Measurements from ENCODE around the gene FYN.

The FYN gene

DNA sequence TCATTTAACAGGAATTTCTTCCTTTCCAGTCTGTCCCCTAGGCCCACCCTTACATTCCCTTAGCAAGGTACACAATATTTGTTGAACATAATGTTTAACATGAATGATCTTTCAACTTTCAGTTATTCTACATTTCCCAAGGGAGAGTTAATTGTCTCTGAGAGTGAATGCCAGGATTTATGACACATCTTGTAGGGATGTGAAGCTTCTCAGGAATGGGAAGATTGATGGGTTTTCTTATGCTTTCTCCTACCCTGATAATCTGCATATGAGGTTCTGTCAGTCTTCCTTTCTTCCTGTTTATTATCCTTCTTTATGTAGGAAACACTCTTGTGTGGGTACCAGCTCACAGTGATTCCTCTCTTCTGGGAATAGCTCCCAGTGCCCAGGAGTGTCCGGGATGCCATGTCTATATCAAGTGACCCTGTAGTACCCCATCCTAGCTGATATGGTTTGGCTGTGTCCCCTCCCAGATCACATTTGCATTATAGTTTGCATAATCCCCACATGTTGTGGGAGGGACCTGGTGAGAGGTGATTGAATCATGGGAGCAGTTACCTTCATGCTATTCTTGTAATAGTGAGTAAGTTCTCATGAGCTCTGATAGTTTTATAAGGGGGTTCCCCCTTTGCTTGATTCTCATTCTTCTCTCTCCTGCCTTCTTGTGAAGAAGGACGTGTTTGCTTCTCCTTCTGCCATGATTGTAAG is 7.1 kb upstream of the FYN start:
- no peak for DNase-seq (ENCODE audit: low spot score)

DNA sequence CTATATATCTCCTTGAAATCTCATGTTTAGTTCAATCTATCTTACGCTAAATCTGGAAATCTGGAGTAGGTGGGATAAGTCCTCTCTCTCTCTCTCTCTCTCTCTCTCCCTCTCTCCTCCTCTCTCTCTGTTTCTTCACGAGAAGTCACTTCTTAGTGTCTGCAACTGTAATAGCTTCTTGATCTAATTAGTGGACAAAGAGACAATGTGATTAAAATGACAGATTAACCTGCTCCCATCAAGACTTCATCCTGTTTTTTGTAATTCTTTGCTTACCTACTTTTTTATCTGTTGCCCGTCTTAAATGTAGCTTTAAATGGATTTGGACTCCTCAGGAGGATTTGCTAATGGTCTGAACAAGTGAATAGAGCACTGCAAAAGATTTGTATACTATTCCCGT is 2.5 kb upstream of the FYN start:
- no peak for DNase-seq (ENCODE audit: low spot score)

DNA sequence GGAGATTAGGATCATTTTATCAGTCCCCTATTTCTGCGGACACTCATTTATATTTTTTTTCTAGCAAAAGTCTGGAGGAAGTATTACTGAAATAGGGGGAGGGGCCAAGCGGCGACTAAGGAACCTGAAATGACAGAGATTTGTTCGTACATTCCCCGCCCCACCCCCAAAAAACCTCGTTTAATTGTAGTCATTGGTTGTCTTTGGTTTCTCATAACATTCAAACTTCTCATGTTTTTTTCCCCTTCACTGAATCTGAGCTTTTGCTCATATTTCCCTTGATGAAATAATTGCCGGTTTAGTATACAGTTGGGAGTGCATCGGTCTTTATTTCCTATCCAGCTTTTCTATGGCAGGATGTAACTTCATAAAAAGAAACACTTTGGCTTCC is 768 bp upstream of the FYN start:
- no peak for DNase-seq (ENCODE audit: low spot score)

DNA sequence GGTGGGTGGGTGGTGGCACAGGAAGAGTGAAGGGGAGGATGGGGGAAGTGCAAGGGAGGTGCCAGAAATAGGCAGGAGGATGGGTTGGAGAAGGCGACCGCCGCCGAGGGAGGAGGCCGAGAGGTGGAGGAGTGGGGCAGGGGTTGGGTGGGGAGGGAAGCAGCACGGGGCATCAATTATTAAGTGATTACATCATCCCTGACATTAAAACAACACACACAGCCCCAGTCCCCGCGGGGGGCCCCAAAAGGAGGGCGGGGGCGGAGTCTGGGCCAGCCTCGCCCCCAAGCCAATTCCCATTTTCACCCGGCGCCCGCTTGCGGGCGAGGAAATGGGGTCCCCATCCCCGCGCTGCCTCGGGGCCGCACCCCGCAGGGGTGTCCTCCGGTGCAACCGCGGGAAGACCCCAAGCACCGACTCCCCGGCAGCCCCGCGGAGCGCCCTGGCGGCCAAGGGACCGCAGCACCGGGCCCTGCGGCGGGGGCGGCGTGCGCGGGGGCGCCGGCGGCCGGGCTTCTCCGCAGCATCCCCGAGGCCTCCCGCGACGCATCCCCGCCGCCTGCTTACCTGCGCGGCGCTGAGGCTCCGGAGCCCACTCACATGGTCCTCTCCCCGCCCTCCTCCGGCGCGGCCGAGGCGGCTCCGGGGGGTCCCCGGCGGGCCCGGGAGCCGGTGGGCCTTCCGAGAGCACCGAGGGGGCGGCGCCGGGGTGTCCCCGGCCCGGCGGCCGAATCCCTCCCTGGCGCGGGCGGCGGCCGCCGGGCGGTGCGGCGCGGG is 663 bp downstream of the FYN start:
- DNase-seq (ENCODE audit: low spot score) = peak; percentile 78

DNA sequence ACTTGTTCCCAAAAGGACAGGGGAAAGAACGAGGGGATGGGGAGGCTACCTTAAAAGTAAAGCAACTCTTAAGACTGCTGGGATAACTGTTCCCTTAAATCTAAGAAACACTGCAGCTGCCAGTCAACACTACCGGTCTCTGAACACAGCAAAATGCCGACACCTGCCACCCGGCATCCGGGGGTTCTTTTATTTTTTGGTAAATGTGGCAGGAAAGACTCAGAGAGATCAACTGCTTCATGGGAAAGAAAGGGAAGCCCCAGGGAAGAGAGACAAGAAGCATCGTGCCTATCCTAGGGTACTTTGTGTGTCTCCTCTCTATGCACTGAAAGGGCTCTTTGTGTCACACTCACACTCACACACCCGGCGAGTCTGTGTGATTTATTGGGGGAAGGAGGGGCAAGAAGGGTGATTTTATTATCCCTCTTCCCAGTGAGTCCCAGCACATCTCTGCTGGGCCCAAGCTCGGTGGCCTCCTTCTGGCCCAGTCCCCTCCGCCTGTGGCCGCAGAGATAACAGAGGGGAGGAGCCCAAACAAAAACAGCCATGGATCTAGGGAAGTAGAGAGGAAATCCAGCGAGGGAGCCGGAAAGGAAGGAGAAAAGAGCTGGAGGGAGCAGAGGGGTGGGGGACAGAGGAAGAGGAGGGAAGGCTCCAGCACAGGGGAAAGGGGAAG is 1.4 kb downstream of the FYN start:
- DNase-seq (ENCODE audit: low spot score) = no peak

DNA sequence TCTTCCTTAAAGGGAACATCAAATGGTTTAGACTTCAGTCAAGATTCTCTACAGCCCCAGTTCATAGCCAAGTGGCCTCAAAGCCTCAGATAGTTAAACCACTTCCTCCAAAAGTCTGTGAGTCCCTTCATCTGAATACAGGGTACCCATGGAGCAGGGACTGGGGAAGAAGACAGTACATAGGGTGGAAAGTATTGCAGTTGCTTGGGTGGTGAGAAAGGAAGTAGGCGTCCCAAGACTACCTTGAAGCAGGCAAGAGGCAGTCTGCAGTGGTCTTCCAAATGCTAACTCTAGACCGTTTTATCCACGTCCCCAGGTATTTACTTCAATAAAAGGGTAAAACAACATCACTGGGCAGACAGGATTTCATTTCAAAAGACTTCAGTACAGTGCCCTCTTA is 2.0 kb downstream of the FYN start:
- no peak for DNase-seq (ENCODE audit: low spot score)

DNA sequence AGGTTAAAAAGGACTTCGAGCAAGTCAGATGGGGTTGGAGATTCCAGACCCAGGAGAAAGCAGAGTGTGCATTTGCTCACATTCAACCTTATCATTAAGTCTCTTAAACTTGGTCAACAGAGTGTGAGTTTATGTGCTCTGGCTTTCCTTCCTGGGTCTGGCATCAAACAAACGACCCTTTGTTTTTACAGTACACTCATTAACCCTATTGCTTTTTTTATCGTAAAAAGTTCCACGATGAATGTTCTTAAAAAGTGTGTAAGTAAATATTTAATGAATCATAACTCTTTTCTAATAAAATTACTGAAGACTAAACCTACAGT is 2.5 kb downstream of the FYN start:
- no peak for DNase-seq (ENCODE audit: low spot score)

DNA sequence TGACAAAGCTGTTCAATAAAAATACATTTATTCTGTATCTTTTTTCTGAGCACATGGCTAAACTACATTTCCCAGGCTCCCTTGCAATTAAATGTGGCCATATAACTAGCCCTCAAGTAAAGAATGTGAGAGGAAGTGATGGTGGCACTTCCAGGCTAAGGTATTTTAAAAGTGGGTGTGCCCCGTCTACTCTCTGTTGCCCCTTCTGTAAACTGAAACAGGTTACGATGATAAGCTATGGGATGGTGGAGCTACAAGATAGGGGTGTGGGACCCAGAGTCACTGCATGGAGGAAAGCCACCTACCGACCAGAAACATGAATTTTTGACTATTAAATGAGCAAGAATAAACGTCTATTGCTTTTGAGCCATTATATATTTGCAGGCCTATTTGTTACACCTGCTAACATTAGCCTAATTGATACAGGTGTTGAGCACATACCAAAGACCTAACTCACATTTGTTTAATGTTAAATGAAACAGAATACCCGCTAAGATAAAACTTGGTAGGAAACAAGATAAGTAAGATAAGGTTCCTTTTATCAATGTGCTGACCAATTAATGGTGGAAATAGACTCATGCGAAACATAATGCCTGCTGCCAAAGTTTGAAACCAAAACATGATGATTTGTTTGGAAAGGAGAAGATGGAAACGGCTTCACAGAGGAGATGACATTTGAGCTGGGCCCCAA is 3.1 kb downstream of the FYN start:
- no peak for DNase-seq (ENCODE audit: low spot score)

DNA sequence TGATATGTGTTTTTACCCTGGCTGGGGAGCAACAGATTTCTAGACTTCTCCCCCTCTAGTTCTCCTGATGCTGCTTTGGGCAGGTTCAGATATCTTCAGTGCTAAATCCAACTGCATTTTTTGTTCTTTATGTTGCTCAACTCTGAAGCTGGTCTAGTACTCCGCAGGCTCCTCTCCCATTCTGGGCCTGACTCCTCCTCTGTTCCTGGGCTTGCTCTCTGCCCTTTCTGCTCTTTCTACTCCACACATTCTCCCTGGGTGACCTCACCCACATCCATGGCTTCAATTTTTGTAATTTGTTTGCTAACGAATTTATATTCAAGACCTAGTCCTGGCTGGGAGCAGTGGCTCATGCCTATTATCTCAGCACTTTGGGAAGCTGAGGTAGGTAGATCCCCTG is 6.4 kb downstream of the FYN start:
- DNase-seq (ENCODE audit: low spot score) = no peak

DNA sequence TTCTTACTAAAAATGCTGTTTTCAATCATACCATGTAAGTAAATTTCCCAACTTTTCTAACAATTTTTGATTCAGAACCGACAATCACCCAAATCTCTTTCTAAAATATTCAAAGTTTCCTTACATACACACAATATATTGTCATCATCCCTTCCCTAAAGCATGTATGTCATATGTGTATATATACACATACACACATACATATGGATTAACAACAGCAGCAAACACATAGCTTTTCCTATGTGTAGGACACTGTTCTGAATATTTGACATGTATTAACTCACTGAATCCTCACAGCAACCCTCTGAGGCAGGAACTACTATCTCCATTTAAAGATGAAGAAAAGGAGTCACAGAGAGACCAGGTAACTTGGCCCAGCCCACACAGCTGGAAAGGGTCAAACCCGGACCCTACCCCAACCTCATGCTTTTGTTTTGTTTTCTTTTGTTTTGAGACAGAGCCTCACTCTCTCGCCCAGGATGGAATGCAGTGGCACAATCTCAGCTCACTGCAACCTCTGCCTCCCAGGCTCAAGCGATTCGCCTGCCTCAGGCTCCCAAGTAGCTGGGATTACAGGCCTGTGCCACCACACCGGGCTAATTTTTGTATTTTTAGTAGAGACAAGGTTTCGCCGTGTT is 7.2 kb downstream of the FYN start:
- no peak for DNase-seq (ENCODE audit: low spot score)

DNA sequence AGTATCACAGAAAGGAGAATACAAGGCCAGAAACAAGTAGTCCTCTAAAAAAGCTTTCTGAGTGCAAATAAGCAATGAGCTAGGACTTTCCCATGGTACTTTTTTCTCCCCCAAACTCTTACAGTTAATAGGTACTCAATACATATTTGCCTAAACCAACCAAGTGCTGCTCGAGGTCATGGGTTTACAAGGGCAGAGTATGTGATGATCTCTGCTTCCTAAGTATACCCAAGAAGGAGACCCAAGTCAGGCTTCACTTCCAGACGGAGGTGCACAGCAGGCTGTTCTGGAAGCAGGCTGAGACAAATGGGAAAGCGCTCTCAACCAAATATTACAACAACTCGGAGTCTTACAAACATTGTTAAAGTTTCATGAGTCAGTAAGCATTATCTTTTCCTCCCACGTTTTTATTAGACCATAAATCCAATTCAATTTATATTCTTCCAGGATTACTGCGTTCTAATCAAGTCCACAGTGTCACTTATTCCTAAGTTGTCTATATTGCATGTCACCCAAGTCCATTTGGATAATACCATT is 8.1 kb downstream of the FYN start:
- DNase-seq (ENCODE audit: low spot score) = no peak

DNA sequence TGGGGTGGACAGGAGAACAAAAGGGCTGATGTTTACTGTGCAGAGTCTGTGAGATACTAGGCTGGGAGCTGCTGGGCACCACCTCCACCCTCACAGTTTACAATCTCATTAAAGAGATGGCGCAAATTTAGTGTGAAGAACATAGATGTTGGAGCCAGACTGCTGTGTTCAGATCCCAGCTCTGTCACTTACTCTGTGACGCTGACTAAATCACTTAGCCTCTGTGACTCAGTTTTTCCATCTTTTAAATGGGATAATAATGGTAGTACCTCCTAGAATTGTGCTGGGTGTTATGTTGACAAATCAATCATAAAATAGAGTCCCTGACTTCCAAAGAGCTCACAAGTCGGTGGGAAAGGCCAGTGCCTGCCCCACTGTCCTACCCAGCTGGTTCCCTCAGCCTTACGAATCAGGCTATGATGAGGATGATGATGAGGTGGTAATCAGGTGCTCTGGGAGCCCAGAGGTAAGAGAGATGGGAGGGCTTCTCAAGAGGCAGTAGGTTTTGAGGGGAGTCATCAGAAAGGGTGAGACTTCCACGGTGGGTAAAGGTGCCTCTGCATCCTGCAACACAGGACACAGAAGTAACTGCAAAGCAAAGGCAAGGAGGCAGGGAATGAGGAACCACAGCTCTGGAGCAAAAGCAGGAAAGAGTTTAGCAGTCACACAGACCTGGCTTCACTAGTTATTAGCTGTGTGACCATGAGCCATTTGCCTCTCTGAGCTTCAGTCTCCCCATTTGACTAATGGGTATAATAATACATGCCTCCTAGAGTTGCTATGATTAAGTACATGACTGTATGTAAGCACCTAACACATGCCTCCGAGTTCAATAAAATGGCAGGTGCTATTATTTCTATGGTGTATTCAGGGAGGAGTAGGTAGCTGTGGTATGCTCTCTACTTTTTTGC is 8.9 kb downstream of the FYN start:
- DNase-seq (ENCODE audit: low spot score) = no peak

DNA sequence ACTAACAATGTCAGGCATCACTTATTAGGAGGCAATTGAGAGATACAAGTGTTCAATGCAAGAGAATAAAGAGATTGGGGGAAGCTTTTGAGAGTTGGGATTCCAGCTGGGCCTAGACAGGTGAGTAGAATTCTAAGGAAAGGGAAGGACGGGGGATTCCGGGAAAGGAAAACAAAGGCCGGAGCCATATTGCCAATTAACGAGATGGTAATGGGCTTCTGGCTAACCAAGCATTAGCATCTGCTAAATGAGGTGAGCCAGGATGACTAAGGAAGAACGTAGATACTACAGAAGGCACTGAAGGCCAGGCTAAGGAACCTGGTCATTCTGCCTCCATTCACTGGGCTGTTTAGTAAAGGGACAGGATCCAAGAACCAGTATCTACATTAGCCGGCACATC is 10.5 kb downstream of the FYN start:
- DNase-seq (ENCODE audit: low spot score) = no peak

DNA sequence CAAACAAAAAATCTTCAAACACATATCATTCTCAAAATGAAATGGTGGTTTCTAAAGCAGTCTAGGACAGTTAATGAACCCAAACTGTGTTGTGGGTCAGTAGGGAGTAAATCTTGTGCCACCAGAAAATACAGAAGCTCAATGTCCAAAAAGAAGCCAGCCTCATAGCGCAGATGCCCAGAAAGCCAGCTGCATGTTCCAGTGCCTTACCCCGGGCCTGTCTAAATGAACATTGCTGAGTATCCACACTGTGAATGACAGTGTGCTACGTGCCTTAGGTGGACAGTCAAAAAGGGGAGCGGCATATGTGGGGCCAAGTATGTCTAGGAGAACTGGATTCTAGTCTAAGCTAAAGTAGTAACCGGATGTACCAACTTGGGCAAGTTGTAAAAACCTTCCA is 10.9 kb downstream of the FYN start:
- DNase-seq (ENCODE audit: low spot score) = no peak

DNA sequence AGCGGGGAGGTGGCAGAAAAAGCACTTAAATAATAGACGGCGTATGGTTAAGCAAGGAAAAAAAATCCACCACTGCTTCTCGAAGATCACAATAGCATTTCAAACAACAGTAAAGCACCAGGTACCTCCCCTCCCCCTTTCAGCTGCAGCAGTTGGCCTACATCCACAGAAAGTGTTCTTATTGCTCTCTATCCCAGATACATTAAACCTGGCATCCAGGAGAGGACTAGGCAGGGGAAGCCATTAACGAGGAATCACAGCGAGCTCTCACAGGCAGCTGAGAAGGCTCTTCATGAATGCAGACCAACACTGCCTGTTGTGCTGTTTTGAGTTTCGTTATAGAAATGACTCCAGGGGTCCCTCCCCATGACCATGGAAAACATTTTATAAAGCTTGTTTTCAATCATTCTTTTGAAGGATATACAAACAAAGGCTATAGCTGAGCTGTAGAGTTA is 11.8 kb downstream of the FYN start:
- DNase-seq (ENCODE audit: low spot score) = no peak

DNA sequence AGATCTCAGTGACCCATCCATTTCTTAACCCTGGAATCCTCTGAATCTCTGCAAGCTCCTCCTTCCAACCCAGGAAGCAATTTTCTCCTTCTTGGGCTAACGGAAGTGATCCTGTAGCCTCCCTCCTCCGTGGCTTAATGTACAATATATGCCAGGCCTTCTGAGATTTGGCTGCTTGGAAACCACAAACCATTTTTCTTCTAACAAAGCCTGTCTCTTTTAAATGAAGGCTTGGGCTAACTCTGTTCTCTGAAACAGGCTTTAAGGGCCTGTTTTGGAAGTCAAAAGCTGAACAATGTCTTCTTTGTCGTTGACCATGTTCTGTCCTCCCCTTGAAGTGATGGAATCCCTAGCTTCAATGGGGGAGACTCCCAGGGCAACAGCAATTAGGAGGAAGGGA is 14.9 kb downstream of the FYN start:
- no peak for DNase-seq (ENCODE audit: low spot score)

DNA sequence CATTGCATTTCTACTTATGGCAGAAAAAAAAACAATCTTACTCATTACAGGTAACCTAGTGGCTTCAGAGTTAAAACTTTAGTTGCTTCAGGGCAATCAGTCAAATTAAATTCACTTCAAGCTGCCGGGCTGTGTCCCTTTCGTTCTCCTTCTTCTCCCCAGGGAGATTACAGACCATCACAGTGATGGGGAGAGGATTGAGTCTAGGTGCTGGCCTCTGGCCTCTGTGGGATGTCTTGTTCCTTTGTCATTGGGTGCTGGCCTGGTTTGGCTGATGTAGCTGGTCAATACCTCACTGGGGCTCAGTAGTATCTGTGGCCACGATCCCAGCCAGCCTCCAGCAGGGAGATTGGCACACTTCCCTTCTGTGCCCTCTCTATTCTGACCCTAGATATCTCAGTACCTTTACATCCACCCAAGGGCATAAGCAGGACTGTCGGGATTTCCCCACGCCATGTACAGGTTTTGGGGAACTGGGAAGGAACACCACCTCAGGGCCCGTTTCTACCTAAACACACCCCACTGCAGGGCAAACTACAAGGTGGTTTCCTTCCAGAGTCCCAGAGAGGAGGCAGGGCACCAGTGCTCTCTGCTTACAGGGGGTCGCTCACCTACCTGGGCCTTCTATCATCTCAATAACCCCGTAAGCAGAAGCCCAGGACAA is 15.4 kb downstream of the FYN start:
- DNase-seq (ENCODE audit: low spot score) = no peak

DNA sequence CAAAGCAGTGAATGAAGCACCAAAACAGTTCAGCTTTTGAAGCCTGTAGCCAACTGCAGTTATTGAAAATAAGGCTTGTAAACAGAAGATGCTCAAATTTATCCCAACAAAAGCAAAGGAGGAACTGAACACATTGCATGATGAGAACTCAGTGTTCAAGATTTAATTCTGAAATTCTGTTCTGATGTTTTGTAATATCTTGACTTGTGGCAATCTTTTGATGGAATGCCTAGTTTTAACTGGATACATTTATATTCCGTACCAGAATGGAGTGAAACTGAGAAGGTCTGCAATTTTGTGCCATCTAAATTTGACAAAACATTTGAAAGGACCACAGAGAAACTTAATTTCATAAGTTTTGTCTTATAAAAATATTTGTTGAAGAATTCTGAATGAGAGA is 17.5 kb downstream of the FYN start:
- no peak for DNase-seq (ENCODE audit: low spot score)

DNA sequence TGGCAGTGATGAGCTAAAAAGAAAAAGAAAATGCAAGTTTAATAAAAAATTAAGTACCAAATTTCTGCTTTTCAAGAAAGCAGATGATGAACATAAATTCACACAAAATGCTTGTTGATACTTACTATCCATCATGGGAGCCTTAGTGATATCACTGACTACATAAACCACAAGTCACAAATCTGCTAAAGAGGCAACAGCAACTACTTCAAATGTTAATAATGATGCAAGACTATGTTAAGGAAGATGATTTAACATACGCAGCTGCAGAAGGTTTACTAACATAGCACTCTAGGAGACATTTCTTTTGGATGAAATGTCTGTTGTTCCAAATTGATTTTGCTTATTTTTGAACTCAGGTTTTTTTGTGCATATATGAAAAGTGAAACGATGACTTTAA is 18.6 kb downstream of the FYN start:
- no peak for DNase-seq (ENCODE audit: low spot score)

DNA sequence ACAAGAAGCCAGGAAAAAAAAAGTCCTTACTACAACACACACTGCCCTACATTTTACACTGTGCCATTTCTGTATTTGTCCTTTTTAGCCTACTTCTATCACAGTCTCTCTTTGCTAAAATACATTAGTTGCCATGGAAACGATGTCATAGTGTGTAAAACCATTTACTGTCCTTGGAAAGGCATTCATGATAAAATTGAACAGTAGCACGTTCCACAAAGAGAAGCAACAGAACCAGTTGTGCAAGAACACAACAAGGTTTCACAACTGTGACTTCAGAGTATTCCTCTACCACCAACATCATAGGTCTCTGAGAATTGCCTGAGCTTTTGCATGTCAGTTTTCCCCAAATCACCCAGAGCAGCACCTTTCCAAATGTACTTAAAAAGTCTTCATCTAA is 20.5 kb downstream of the FYN start:
- DNase-seq (ENCODE audit: low spot score) = no peak

Data from left forelimb (tissue), 1 donor.